H1 (cell line): ENCODE results near the gene CLIC1. TPM values are rescaled to one million over a fixed set of nuclear protein-coding genes. Genes with fewer than 3 reads are reported as not detected.

Experiments
- CTCF ChIA-PET: fragments of 300-600 bp; sonication (Branson Sonifier 250); formaldehyde crosslinking; loops from one replicate; lab custom pipeline; 2021; ENCODE audit not compliant: partially characterized antibody; lab: Charles Lee
- POLR2A ChIA-PET: fragments of 300-600 bp; sonication (Branson Sonifier 250); formaldehyde crosslinking; loops from one replicate; lab custom pipeline; 2021; ENCODE audit warnings: inconsistent platforms; ENCODE audit not compliant: partially characterized antibody; lab: Charles Lee
- DNase-seq, 2 experiments: peaks; one replicate each; pipeline versions ENCODE4 v3.0.0 to v3.0.0-alpha.2; 2010 to 2022; ENCODE audit warnings: low spot score in 2 of 2, low read depth in 1 of 2, mixed read lengths in 1 of 2
- FAIRE-seq: peaks from 2 replicates; lab custom pipeline; 2011; peaks lifted over from hg19 to GRCh38; lab: Jason Lieb, UNC
- H2AFZ ChIP-seq: 2 replicates; pipeline ENCODE4 v1.8.1; 2012; ENCODE audit warnings: low read length, inconsistent platforms
- H2AK5ac ChIP-seq: 2 replicates; pipeline ENCODE4 v1.6.1; 2013; ENCODE audit warnings: low read depth, low read length
- H2BK120ac ChIP-seq: replicated peaks from 2 replicates; pipeline ENCODE3; 2013; ENCODE audit warnings: low read depth, low read length, inconsistent platforms
- H2BK12ac ChIP-seq: 2 replicates; pipeline ENCODE4 v1.6.1; 2013; ENCODE audit warnings: low read depth, low read length
- H2BK15ac ChIP-seq: 2 replicates; pipeline ENCODE4 v1.6.1; 2013; ENCODE audit warnings: low read length
- H2BK20ac ChIP-seq: 2 replicates; pipeline ENCODE4 v1.6.1; 2013; ENCODE audit warnings: low read length
- H2BK5ac ChIP-seq: 2 replicates; pipeline ENCODE4 v1.6.1; 2013; ENCODE audit warnings: low read depth, low read length
- H3K14ac ChIP-seq: 2 replicates; pipeline ENCODE4 v1.6.1; 2013; ENCODE audit warnings: inconsistent platforms; ENCODE audit not compliant: insufficient read length
- H3K18ac ChIP-seq: 2 replicates; pipeline ENCODE4 v1.6.1; 2013; ENCODE audit warnings: low read length; ENCODE audit errors: extremely low read depth
- H3K23ac ChIP-seq: 2 replicates; pipeline ENCODE4 v1.6.1; 2013; ENCODE audit warnings: inconsistent platforms; ENCODE audit not compliant: insufficient read length
- H3K23me2 ChIP-seq: 2 replicates; pipeline ENCODE4 v1.6.1; 2013; ENCODE audit warnings: low read depth, low read length
- H3K27ac ChIP-seq: 2 replicates; pipeline ENCODE4 v1.6.1; 2011; ENCODE audit warnings: low read depth, low read length, inconsistent platforms
- H3K27me3 ChIP-seq, 4 experiments: replicated peaks in 1 of 4; 1 replicate in 1 of 4; 2 replicates in 3 of 4; pipeline versions ENCODE4 v1.6.1 to v1.8.1; 2011 to 2013; ENCODE audit warnings: low read length in 3 of 4, mild to moderate bottlenecking in 3 of 4, inconsistent platforms in 2 of 4, mixed read lengths in 2 of 4, moderate library complexity in 1 of 4; ENCODE audit not compliant: control insufficient read depth in 3 of 4, insufficient read depth in 3 of 4; ENCODE audit errors: extremely low read depth in 1 of 4
- H3K36me3 ChIP-seq, 4 experiments: 2 replicates each; pipeline versions ENCODE4 v1.6.1 to v1.8.1; 2011 to 2013; ENCODE audit warnings: mild to moderate bottlenecking in 4 of 4, low read length in 3 of 4, moderate library complexity in 2 of 4, control low read depth in 1 of 4, inconsistent platforms in 1 of 4; ENCODE audit not compliant: insufficient read depth in 4 of 4, control insufficient read depth in 2 of 4
- H3K4ac ChIP-seq: replicated peaks from 2 replicates; pipeline ENCODE3; 2013; ENCODE audit warnings: low read length, low read depth, mixed read lengths, inconsistent platforms; ENCODE audit not compliant: insufficient read length
- H3K4me1 ChIP-seq, 4 experiments: replicated peaks in 1 of 4; 1 replicate in 1 of 4; 2 replicates in 3 of 4; pipeline versions ENCODE4 v1.6.1 to v1.8.1; 2011 to 2013; ENCODE audit warnings: low read length in 3 of 4, inconsistent platforms in 2 of 4, mixed read lengths in 1 of 4; ENCODE audit not compliant: insufficient read depth in 4 of 4, control insufficient read depth in 3 of 4
- H3K4me2 ChIP-seq, 2 experiments: 2 replicates each; pipeline versions ENCODE4 v1.6.1 to v1.8.1; 2011 to 2013; ENCODE audit warnings: low read depth in 2 of 2, low read length in 2 of 2, control low read depth in 1 of 2, inconsistent platforms in 1 of 2, mild to moderate bottlenecking in 1 of 2; ENCODE audit not compliant: insufficient read depth in 1 of 2
- H3K4me3 ChIP-seq, 4 experiments: fragments of 200-600, 300-600 bp in 1 of 4; sonication (generic), shearing (Covaris generic), sonication (Bioruptor Twin) in 1 of 4; 2 replicates each; pipeline versions ENCODE4 v1.5.1 to v1.8.1; 2011 to 2016; ENCODE audit warnings: low read length in 4 of 4, low read depth in 3 of 4, control low read depth in 2 of 4, inconsistent platforms in 2 of 4, mild to moderate bottlenecking in 2 of 4, mixed read lengths in 1 of 4, moderate library complexity in 1 of 4; ENCODE audit not compliant: insufficient read depth in 2 of 4; ENCODE audit errors: extremely low read depth in 1 of 4
- H3K56ac ChIP-seq: replicated peaks from 2 replicates; pipeline ENCODE3; 2013; ENCODE audit warnings: low read depth, mild to moderate bottlenecking, mixed read lengths, low read length, inconsistent platforms; ENCODE audit not compliant: insufficient read length
- H3K79me1 ChIP-seq: 2 replicates; pipeline ENCODE4 v1.6.1; 2013; ENCODE audit warnings: low read depth, low read length, control low read depth
- H3K79me2 ChIP-seq, 2 experiments: 2 replicates each; pipeline versions ENCODE4 v1.6.1 to v1.8.1; 2012 to 2013; ENCODE audit warnings: low read length in 2 of 2, mild to moderate bottlenecking in 2 of 2, inconsistent platforms in 1 of 2; ENCODE audit not compliant: insufficient read depth in 2 of 2, control insufficient read depth in 1 of 2
- H3K9ac ChIP-seq, 4 experiments: replicated peaks in 1 of 4; 1 replicate in 1 of 4; 2 replicates in 3 of 4; pipeline versions ENCODE4 v1.6.1 to v1.8.1; 2011 to 2013; ENCODE audit warnings: low read depth in 3 of 4, low read length in 3 of 4, control low read depth in 2 of 4, mild to moderate bottlenecking in 2 of 4, moderate library complexity in 2 of 4, inconsistent platforms in 1 of 4; ENCODE audit errors: extremely low read depth in 1 of 4
- H3K9me3 ChIP-seq, 2 experiments: 2 replicates each; pipeline versions ENCODE4 v1.6.1 to v1.8.1; 2012 to 2013; ENCODE audit warnings: mild to moderate bottlenecking in 2 of 2, moderate library complexity in 2 of 2, control low read depth in 1 of 2, inconsistent platforms in 1 of 2, low read depth in 1 of 2, low read length in 1 of 2, mixed read lengths in 1 of 2; ENCODE audit not compliant: insufficient read depth in 2 of 2
- H4K20me1 ChIP-seq, 2 experiments: replicated peaks in 1 of 2; 2 replicates each; pipeline versions ENCODE3 to v1.8.1; 2011 to 2013; ENCODE audit warnings: inconsistent platforms in 2 of 2, low read length in 2 of 2, mild to moderate bottlenecking in 1 of 2; ENCODE audit not compliant: insufficient read depth in 2 of 2, control insufficient read depth in 1 of 2
- H4K5ac ChIP-seq: 2 replicates; pipeline ENCODE4 v1.6.1; 2013; ENCODE audit warnings: low read length, low read depth, mixed read lengths, inconsistent platforms; ENCODE audit not compliant: insufficient read length
- H4K8ac ChIP-seq: 2 replicates; pipeline ENCODE4 v1.8.0; 2013; ENCODE audit warnings: mild to moderate bottlenecking, moderate library complexity, low read length, inconsistent platforms; ENCODE audit not compliant: insufficient read depth; ENCODE audit errors: extremely low read depth
- H4K91ac ChIP-seq: replicated peaks from 2 replicates; pipeline ENCODE3; 2013; ENCODE audit warnings: low read length, mixed read lengths, inconsistent platforms; ENCODE audit not compliant: insufficient read length
- JUND ChIP-seq: IDR thresholded peaks from 2 replicates; pipeline ENCODE4 v1.6.1; 2011; ENCODE audit warnings: mild to moderate bottlenecking, improper control_type of control experiment, low read length
- SP4 ChIP-seq: IDR thresholded peaks from 2 replicates; pipeline ENCODE4 v1.6.1; 2012; ENCODE audit warnings: low read length, inconsistent platforms
- WGBS, 2 experiments: shearing (Covaris generic) in 1 of 2; methylation state at CpG; one replicate each; pipeline versions ENCODE4 v1.1.6 to v1.1.7; 2013 to 2015; ENCODE audit warnings: low lambda C conversion rate in 2 of 2, mixed read lengths in 2 of 2, inconsistent platforms in 1 of 2, low coverage in 1 of 2, missing lambda C conversion rate in 1 of 2; ENCODE audit not compliant: insufficient replicate concordance in 2 of 2, insufficient coverage in 1 of 2, insufficient read length in 1 of 2; ENCODE audit errors: extremely low coverage in 1 of 2, missing lambda C conversion rate in 1 of 2; 5-methylcytosine and 5-hydroxymethylcytosine counted together
- polyA plus RNA-seq, 7 experiments: library from polyadenylated mRNA; depleted of rRNA in 3 of 7; stranded (reverse) in 5 of 7; unstranded in 2 of 7; fragments of >200 nt in 5 of 7; fragments of 200-250 nt in 2 of 7; gene quantifications; 1 replicate in 5 of 7; 2 replicates in 1 of 7; 4 replicates in 1 of 7; pipeline versions ENCODE4 v1.2.1 to v1.2.3, GENCODE V29; 2011 to 2013; ENCODE audit warnings: missing spikeins in 2 of 7, mixed read lengths in 2 of 7
- total RNA-seq: library from RNA; stranded (reverse); fragmentation: NEBNext Ultra II Directional; extraction: Animal tissue kit (Norgen Biotek cat#: 25700); gene quantifications from 2 replicates; pipeline ENCODE4 v1.2.1, GENCODE V29; 2021

Gene CLIC1
- total and polyA plus RNA-seq, 2 of the 8 experiments (the other 6 are each of a cell fraction or from before 2014, with no cell fraction given), result 250 to 277 TPM

- no peak for FAIRE-seq
- Histone ChIP-seq H3K79me1 (no peaks in the 10 kb centered on the region), H3K23ac (no peak overlapping the region), H4K5ac (no peak overlapping the region), H3K18ac (no peak overlapping the region), H3K4ac (no peak overlapping the region), H4K20me1 (no peaks in the 10 kb centered on the region), H3K14ac (no peak overlapping the region), H3K9me3 (no peaks in the 10 kb centered on the region), H3K79me2 (no peaks in the 10 kb centered on the region), H3K9ac (no peak overlapping the region), H3K4me3 (no peak overlapping the region), H2BK15ac (no peak overlapping the region), H2AK5ac (no peak overlapping the region), H2BK12ac (no peak overlapping the region), H3K4me2 (no peak overlapping the region), H2BK120ac (no peak overlapping the region), H2BK5ac (no peak overlapping the region), H3K23me2 (peaks cover 5% of the 10 kb centered on the region; the same call in 1 of the 2 replicates), H3K56ac (no peak overlapping the region), H3K27ac (no peak overlapping the region), H4K8ac (no peak overlapping the region), H2BK20ac (no peak overlapping the region), H3K36me3 (no peaks in the 10 kb centered on the region), H4K91ac (no peak overlapping the region), H3K4me1 (peaks cover 0 to 4% (median 0%) of the 10 kb centered on the region in 4 experiments; a peak in 1 of 7 replicates), H3K27me3 (no peaks in the 10 kb centered on the region; a peak in 1 of 7 replicates), H2AFZ (no peak overlapping the region)
- TF ChIP-seq JUND (no peak), SP4 (no peak)
- DNase-seq, result no peak
- ChIA-PET CTCF (interaction anchor here (1.0 to 1.4 kb wide), 2 partner anchors 9 to 14 kb away, joined by 3 read pairs; no protein-coding TSS in a partner anchor), POLR2A (no interaction called here)
- WGBS, 2 experiments, result 93% methylated on average over 3 of the region's 3 CpGs; no CpG with 5 or more reads in 1 of the 2 experiments
These were observed 28.1 kb downstream of the CLIC1 start for GRCh38 chr6:31708224-31708623.
